ENCODE data around the gene WNT5B. TPM values are rescaled to one million over a fixed set of nuclear protein-coding genes. Genes with fewer than 3 reads are reported as not detected.

The WNT5B gene
- total RNA-seq, 2 donors from 2014 or later: 0.22 to 0.51 TPM

Other genes starting within 250 kb of the WNT5B start
- 10 to 100 TPM; 18.1 to 19.9 TPM for gene FBXL14, start 34.6 kb upstream of the WNT5B start, total RNA-seq
- gene ADIPOR2, start 61.8 kb downstream of the WNT5B start, total RNA-seq: 10 to 100 TPM; 37.0 to 43.5 TPM
- under 1 TPM in 1 of 2 donors, not detected in 1; 0.14 TPM for gene LRTM2, start 191.3 kb downstream of the WNT5B start, total RNA-seq

All from activated T-cell treated with anti-CD3 and anti-CD28 coated beads, Interleukin-2, amount 50 U/mL, for 72 hours (primary cell).